ENCODE measurements around the gene NRF1.

Gene NRF1

DNA sequence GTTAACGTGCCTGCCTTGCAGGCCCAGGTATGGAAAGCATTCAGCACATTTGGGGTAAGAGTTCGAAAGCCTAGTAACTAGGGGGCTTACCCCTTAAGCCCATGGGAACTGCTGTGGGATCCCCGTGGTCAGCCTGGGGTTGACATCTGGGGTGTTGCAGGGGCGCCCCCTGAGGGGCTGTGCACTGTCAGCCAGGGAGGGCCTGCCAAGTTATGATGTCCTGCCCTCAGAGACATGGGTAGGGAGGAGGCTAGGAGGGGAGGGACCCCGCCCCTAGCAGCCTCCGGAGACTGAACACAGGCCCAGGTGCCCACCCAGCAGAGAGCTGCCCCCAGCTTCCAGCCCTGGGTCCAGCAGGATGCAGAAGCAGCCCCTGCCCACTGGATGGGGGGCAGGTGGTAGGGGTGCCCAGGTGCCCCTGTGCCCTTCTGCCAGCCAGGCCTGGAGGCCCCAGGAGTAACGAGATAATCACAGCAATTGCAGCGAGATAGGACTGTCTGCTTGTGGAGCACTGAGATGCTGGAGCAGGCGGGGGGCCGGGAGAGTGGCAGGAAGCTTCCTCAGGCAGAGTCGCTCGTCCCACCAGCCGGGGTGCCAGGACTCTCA is 187.9 kb downstream of the NRF1 start:
- TF ChIP-seq, protein P1, sequence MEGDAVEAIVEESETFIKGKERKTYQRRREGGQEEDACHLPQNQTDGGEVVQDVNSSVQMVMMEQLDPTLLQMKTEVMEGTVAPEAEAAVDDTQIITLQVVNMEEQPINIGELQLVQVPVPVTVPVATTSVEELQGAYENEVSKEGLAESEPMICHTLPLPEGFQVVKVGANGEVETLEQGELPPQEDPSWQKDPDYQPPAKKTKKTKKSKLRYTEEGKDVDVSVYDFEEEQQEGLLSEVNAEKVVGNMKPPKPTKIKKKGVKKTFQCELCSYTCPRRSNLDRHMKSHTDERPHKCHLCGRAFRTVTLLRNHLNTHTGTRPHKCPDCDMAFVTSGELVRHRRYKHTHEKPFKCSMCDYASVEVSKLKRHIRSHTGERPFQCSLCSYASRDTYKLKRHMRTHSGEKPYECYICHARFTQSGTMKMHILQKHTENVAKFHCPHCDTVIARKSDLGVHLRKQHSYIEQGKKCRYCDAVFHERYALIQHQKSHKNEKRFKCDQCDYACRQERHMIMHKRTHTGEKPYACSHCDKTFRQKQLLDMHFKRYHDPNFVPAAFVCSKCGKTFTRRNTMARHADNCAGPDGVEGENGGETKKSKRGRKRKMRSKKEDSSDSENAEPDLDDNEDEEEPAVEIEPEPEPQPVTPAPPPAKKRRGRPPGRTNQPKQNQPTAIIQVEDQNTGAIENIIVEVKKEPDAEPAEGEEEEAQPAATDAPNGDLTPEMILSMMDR (conservative IDR thresholded peaks at IDR 0.05; ENCODE audit: low read depth, low read length), result no peak
- DNase-seq (ENCODE audit: low read depth), result no peak
- H3K4me3 ChIP-seq (ENCODE audit: low read depth, low read length), result no peak overlapping the region

DNA sequence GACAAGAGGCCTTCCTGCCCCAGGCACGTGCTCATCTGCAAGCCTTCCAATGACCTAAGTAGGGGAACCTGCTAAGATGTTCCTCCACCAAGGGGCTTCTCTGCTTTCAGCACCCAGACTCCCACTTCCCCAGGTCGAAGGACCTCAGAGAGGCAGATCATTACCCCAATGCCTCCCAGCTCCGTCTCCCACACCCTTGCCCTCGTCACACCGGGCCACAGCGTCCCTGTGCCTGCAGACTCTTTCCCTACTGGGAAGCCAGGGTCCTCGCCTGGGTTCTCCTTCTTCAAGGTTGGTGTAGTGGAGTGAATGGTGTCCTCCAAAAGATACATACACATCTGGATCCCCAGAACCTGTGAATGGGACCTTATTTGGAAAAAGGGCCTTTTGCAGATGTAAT is 189.4 kb downstream of the NRF1 start:
- no peak for DNase-seq (ENCODE audit: low read depth)
- TF ChIP-seq, protein P1 (conservative IDR thresholded peaks at IDR 0.05; ENCODE audit: low read depth, low read length), result no peak
- no peak overlapping the region for H3K4me3 ChIP-seq (ENCODE audit: low read depth, low read length)

DNA sequence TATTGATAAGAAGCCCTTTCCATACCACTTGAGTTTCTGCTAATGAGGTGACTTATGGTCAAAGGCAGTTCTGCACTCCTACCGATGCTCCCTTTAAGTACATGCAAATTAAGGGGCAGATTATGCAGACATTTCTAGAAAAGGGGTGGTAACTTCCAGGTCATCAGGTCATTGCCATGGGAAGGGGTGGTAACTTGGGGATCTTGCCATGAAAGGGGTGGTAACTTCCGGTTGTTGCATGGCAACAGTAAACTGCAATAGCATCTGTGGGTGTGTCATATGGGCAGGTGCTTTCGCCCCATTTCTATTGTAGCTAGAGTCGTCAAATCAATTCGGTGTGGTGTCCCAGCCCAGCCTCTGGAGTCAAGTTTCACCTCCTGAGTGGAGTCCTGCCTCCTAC is 190.4 kb downstream of the NRF1 start:
- DNase-seq (ENCODE audit: low read depth), result no peak
- H3K4me3 ChIP-seq (ENCODE audit: low read depth, low read length), result no peak overlapping the region
- TF ChIP-seq, protein P1 (conservative IDR thresholded peaks at IDR 0.05; ENCODE audit: low read depth, low read length), result no peak

DNA sequence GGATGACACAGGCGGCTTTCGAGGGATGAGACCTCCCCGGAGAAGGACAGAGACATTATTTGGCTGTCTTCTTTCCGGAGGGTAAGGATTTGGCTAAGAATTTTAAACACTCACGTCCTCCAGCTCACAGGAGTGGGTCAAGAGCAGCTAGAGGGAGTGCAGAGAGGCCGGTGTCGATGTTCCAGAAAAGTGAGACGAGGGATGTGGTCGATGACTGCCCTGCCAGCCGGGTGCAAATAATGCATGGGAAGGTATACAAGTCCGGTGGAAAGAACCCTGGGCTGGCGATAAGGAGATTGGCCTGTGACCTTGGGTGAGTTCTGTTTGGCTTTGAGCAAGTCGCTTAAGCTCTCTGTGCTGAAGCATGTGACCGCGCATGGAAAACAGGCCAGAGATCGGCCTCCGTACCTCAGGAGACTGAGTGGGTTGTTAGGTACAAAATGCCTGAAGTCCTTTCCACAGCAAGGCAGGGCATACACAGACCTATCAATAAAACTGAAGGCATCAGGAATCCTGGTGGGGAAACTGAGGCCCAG is 192.1 kb downstream of the NRF1 start:
- DNase-seq (ENCODE audit: low read depth), result no peak
- no peak overlapping the region for H3K4me3 ChIP-seq (ENCODE audit: low read depth, low read length)
- TF ChIP-seq, protein P1 (conservative IDR thresholded peaks at IDR 0.05; ENCODE audit: low read depth, low read length), result no peak

DNA sequence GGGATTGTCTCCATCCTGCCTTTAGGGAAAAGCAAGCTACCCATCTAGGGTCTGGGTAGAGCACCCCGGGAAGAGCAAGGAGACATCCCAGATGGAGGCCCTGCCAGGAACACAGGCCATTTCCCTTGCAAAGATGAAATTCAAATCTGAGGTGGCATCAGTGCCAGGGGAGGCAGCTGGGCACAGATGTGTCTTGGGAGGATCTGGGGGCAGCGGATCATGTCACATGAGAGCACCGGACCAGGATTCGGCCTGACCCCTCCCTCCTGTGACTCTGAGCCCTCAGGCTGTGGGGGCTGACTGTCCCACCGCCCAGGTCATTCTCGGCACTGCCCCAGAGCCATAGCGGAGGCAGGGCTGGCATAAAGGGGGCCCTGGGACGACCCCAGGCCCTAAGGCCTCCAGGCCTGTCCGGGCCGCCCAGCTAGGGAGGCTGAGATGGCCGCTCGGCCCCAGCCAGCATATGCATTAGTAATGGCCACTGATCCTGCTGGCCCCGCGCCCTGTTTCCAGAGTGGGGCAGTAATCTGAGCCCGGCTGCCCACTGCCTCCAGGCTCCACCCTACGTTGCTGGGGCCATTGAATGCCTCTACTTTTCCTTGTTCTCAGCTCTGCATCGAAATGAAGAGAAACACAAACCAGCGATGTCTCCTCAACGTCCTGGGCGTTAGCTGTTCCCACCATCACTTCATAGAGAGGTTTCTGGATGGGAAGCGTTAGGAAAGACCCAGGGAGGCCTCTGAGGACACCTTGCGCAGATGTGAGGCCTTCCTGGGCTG is 192.8 kb downstream of the NRF1 start:
- no peak overlapping the region for H3K4me3 ChIP-seq (ENCODE audit: low read depth, low read length)
- TF ChIP-seq, protein P1 (conservative IDR thresholded peaks at IDR 0.05; ENCODE audit: low read depth, low read length), result no peak
- DNase-seq (ENCODE audit: low read depth), result no peak

DNA sequence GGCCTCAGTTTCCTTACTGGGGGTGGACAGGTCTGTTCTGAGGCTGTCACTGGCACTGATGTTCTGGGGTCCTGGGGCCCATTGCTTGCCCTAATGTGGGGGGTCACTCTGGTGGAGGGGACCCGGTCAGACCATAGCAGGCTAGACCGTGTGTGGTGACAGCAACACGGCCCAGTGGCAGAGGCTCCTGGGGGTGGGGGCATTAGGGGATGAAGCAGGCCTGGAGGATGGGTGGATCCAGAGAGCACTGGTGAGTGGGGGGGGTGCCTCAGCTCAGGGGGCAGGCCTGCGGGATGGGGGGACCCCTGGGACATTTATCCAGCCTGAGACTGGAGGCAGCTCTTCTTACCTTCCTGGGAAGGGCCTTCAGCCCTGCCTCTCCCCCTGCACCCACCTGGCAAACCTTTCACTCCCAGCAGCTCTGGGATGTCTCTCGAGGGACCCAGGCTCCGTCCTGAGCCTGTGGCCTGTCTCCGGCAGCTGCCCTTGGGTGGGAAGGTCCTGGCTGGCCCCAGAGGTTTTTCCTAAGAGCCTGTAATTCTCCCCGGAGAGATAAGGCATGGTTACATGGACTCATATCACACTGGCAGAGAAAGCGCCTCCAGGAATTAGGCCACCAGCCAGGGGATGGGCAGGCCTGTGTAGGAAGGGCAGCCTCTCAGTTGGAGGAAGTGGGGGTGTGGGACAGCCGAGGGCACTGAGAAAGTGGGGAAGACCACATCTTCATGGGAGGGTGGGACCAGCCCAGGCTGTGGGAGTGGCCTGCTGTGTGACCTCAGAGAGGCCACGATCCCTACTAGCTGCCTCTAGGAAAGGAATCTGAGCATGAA is 193.6 kb downstream of the NRF1 start:
- no peak for DNase-seq (ENCODE audit: low read depth)
- TF ChIP-seq, protein P1 (conservative IDR thresholded peaks at IDR 0.05; ENCODE audit: low read depth, low read length), result no peak
- no peak overlapping the region for H3K4me3 ChIP-seq (ENCODE audit: low read depth, low read length)

Measured in choroid plexus epithelial cell (primary cell).